DMS153 treated with DMSO at 0.1 percent for 48 hours (cell line): ENCODE results near the gene EXD3.

Source experiments
- DNase-seq: peaks from one replicate; lab custom pipeline; 2025; ENCODE audit not compliant: unreplicated experiment; lab: John Stamatoyannopoulos, UW

Gene EXD3

DNA sequence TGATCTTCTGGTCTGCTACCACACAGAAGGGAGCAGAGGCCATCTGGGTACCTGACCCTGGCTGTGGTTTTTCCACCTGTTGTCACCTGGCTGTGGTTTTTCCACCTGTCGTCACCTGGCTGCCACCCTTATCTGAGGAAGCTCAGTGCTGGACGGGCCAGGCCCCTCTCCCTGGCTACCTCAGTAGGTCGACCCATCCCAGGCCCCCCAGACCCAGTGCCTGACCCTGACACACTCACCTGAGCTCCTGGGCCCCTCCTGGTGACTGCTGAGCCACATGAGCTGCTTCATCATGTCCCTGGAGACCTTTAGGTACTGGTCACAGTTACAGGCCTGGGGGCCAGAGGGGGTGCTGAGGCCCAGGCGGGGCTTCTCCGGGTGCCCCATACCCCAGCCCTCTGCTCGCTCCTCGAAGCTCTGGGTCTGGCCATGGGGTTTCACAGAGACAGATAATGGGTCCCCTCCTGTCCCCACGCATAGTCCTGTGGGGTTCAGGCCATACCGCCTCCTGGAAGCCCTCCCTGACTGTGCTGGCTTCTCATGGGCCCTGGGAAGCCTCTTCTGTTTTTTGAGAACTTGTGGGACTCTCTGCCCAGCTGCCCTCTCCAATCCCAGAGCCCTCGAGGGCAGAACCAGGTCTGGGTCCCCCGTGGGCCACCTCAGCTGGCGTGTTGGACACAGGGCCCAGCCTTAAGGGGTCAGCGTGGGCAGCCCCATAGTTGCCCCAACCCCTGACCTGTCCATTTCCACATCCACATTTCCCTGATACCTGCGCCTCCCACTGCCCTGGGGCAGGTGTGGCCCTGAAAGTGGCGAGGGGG, 113.4 kb downstream of the EXD3 start:
- no peak for DNase-seq

DNA sequence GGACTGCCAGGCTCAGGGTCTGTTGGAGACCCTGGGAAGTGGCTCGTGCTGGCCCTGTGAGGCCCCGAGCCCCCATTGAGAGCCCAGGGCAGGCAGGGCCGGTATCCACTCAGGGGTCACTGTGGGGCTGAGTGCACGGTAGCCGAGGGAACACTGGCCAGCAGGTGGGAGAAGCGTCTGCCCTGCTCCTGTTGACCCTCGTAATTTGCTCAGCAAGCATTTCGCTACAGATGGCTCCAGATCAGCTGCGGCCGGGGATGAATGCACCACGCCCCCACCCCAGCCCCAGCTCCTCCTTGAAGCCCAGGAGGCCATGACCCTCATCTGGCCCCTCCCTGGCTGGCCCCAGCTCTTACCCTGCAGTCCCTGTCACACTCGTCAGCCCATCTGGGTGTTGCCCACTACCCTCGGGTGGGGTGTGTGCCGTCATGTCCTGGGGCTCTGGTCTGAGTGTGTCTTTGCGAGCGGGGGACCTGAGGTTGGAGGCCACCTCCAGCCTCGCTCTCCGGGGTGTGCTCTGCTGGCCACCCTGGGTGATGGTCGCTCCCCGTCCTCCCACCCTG, 114.8 kb downstream of the EXD3 start:
- no peak for DNase-seq

DNA sequence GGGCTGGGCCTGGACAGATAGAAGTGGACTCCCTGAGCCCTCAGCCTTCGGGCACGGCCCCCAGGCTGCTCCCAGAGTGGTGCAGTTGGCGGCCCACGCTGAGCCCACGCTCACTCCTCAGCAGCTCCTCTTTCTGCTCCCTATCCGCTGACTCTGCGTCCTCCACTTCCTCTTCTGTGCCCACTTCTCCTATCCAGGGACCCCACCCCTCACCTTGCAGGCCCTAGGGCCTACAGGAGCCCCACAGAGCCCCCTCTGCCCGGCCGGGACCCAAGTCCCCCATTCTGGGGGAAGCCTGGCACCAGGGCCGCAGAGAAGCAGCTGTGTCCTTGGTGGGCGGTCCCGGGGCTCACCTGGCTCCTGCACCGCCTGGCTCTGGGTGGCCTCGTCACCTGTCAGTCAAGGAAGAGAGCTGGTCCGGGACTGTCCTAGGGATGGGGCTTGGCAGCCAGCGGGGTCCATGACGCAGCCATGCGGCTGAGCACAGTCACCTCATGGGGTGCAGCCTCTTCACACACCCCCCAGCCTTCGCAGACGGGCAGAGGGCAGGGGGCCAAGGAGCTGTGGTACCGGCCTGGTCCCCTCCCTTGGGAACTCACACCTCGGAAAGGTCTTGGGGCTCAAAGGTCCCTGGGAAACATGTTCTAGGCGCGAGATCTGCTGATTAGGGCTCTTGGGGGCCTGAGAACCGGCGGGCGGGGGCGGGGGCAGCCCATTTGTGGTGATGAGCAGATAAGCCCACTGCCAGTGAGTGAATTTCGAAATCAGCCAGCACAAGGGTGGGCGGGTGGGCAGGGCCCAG, 115.5 kb downstream of the EXD3 start:
- DNase-seq, result no peak

DNA sequence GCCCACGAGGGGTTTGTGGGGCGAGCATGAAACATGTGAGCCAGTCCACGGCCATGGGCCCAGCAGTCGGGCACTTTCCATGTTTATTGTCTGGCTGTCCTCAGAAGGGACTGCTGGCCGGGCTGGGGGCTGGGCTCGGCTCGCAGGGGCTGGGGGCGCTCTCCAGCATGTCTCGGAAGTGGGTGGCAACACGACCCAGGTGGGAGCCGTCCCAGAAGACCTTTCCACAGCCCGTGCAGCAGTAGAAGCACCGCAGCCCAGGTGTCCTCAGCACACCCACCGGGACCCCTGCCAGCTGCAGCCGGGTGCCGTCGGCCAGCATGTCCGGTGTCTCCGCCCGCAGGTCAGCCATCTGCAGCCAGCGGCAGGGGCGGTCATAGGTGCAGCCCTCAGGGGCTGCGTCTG, 116.1 kb downstream of the EXD3 start:
- DNase-seq, result no peak

DNA sequence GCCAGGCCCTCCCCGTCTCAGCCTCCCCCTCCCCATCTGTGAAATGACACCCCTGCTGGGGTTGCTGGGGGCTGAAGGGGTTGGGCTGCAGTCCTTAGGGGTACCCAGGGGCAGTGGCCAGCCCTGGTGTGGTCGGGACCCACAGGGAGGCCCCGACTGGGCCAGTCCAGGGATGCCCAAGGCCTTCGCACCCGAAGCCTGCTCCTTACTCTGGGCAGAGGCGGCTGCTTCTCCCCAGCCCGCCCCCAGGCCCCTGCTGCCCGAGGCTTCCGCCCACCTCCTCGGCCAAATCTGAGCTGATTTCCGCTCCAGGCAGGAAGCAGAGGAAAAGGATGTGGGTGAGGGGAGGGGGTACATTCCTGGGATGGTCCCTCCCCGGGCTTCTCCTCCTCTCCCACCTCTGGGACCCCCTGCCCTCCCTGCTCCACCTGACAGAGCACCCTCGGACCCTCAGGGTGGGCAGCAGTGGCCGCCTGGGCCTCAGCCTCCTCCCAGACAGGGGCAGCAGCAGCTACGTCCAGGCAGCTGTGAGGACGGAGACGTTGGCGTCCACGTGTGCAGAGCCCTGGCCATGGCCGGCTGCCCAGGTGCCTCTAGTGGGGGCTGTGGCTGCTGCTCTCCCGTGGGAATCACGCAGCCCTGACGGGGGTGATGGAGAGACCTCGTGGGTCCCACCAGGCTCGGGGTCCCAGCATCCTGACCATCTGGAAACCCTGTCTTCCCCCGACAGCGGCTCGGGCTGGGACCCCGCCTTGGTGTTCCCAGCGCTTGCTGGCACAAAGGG, 116.7 kb downstream of the EXD3 start:
- no peak for DNase-seq

DNA sequence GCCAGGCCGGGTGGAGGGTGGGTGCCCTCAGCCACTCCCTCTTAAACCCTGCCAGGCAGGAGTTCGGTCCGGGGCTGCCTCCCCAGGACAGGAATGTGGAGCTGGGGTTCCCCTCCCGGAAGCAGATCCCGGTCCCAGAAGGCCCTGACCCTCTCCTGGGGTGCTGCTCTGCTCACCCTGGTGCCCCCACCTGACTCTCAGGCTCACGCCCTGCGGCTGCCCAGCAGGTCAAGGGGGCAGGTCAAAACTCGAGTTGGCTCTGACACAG, 117.2 kb downstream of the EXD3 start:
- DNase-seq, result no peak

DNA sequence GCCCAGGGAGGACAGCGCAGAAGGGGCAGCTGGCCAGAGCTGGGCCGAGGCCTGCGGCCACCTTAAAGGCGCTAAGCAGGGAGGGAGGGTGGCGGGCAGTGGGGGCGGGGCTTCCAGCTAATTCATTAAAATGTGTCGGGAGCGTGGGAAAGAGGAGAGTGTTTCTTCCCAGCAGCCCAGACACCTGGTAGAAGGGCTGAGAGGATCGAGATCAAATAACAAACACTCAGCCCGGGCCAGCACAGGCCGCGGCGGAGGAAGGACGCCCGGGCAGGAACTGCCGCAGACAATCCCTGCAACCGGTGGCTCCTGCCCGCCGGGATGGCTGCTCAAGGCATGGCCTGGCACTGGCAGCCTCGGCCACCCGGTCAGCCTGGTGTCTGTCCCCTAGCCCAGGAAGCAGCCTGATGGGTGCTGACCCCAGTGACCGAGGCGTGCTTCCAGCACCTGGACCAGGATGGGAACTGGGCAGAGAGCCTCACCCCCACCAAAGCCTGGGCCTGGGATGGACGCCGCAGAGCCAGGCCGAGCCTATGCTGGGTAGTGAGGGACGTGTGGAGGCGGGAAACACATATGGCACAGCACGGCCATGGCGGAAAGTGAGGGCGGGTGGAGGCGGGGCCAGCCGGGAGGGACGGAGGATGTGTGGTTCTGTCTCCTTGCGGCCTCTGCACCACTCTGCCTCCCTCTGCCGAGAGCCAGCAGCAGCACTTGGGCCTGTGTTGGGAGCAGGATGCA, 117.7 kb downstream of the EXD3 start:
- DNase-seq, result peak; percentile 66

DNA sequence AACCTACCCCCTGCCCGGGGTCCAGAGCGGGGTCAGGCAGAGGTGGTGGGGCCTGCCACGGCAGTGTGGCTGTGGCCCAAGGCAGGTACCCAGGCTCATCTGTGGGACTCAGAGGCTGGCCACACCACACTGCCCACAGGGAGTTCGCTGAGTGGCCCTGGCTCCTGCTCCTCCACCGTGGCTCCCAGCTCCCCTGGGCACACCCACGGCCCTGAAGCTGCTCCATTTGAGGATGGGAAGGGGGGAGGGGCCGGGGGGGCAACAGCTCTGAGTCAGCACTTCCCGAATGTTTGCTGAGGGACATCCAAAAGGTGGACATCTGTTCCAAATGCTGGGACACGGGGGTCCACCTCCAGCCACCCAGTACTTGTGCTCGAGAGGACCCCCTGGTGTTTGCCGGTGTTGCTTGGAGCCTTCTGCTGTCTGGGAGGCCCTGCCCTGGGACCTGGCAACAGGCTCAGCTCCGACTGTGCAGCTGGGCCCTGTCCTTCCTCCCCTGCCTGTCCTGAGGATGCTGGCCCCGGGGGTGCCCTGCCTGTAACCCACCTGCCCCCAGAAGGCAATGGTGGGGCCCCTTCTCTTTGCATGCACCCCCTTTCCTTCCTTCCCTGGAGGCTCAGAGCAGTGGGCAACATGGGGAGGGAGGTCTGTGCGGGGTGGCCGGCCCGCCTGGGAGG, 118.4 kb downstream of the EXD3 start:
- DNase-seq, result no peak

DNA sequence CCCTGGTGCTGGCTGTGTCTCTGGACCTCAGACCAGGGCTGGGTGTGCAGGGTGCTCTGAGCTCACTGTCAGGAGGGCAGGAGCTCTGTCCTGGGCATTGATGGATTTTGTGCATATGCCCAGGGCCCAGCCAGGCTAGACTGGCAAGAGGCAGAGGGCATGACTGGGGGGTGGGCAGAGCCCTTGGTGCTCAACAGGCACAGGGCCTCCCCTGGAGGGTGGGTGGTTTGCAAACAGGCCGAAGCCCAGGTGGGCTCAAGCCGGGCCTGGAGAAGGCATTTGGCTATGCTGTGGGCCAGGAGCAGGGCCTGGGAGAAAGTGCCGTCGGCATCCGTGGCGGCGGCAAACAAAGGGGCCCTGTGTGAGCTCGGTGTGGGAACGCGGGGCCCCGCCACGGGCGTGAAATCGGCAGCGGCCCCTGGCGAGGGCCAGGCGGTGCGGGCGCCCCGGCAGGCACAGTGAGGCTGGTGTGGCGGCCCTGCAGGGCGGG, 119.0 kb downstream of the EXD3 start:
- DNase-seq, result no peak

DNA sequence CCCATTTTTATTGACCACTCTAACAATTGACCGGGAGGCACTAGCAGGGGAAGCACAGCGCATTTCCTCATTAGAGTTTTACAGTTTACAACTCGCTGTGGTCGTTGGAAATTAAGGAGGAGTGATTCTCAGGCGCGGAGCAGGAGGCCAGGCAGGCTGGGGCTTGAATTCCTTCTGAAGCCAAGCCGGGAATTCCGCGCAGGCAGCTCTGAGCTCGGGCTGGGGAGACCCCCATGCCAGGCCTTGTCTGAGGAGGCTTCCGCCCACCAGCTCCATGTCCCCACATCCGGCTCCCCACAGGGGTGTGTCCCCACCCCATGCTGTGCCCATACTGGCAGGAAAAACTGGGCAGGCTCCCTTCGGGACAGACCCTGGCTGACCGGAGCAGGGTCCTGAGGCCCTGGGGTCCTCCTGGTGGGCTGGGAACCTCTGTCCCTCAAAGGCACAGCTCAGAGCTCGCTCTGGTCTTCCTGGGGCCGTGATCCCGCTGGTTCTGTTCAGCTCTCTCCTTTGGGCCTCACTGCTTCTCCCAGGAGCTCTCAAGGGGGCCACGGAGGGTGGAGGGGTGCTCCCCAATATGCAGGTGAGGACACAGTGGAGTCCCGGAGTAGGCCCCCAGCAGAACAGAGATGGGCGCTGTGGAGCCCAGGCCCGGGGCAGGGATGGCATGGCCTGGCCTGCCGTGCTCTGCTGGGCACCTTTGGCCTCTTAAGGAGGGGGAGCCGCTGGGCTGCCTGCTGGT, 119.6 kb downstream of the EXD3 start:
- peak; percentile 14 for DNase-seq

DNA sequence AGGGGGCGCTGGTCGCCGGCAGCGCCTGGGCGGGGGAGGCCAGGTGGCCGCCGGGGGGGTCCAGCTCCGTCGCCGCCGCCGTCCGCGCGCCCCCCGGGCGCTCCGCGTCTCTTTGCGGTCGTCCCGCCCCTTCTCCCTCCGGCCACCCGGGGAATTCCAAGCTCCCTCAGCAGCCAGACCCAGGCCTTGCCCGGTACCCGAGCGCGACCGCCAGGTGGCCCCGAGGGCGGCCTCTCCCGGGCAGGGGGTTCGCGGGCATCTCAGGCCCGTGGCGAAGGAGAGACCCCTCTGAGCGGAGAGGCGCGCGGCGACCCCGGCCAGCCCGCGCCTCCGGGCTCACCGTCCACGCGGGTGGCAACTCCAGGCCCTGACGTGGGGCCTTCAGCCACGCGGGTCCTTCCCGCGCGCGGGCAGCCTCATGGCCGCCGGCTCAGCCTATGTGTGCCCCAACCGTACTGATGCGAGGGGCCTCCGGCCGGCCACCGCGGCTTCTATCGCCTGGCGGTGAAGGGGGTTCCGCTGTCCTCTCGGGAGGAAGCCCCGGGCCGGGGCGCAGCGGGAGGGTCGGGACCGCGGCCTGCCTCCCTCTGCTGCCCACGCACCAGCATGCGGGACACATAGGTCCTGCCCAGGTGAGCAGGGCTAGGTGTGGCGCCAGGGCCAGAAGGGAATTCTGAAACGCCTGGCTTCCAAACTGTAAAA, 120.4 kb downstream of the EXD3 start:
- DNase-seq, result peak; percentile 40

DNA sequence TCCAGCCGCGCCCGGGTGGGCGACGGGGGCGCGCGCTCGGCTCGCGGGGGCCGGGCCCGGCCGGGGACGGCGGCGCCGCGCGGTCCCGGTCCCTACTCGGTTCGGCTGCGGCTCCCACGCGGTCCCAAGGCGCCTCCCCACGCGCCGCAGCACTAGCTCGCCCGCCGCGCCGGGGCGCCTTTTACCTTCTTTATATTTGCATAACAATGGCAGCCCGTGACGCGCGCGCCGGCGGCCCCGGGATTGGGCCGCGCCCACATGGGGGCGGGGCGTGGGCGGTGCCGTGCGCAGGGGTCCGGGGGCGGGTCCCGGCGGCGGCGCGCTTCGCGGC, 120.9 kb downstream of the EXD3 start, which contains the start of gene NRARP:
Gene NRARP (minus strand): TSS at position 154 of the 331 bp plus-strand sequence. CDS start 343 bp downstream, outside the sequence.
- DNase-seq, result peak; percentile 82

DNA sequence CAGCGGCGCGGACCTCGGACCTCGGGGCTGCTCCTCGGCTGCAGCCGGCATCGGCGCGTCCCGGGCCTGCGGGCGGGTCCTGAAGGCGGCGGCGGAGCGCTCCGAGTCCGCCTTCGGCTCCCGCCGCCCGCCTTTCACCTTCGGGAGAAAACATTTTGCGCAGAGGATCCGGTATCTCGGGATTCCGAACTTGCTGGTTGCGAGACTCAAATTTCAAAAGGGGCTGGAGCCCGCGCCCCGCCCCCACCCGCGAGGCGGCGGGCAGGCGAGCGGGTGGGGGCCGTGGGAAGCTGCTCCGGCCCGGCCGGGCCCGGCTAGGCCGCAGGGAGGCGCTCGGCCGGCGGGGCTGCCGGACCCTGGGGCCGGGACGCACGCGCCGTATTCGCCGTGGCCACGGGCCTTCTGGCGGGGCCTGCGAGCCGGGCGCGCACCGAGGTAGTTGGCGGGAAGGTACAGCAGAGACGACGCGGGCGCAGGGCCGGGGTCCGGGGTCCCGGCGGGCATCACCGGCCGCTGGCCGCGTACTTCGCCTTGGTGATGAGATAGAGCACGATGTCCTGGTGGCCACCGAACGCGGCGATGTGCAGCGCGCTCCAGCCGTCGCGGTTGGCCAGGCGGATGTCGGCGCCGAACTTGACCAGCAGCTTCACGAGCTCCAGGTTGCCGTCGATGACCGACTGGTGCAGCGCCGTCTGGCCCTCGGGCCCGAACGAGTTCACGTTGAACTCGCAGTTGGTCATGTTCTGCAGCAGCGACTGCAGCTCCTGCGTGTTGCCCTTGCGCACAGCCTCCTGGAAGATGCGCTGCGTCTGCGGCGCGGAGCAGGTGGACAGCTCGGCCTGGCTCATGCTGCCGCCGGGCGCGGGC, 121.6 kb downstream of the EXD3 start:
- DNase-seq, result peak; percentile 22

DNA sequence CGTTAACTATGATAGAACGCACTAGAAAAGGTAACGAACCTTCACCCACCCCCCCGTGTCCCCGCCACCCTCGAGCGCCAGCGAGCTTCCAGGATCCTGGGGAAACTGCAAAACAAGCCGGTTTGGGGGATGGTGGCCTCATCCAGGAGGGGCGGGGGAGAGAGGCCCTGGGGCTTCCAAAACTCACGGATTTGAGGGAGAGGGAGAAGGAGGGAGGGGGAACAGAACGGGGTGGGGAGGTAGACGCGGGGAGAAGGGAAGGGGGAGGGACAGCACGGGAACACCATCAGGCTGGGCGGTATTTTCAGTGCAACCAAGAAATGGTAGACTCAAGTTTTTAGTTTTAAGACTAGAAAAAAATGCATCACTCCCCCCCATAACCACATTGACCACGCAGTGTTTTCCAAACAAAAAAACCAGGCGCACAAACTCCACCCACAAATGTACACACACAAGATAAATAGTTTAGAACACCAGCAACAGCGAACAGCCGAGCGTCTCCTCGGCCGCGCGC, 122.3 kb downstream of the EXD3 start:
- DNase-seq, result no peak

DNA sequence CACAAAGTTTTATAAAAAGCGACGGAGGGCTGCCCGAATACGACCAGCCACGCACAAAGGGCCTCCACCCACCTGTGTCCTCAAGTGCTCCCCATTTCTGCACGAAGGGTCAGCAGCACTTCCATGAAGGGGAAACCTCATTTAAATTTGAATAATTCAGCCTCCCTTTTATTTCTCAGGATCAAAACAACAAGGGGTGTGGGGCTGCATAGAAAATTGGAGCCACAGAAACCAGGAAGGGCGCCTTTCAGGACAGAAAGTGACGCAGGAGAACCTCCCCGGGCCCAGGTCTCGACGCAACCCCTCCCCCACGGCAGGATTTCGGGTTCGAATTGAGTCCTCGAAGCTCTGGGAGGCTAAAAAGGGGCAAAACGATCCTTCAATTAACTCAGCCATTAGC, 123.0 kb downstream of the EXD3 start:
- no peak for DNase-seq

DNA sequence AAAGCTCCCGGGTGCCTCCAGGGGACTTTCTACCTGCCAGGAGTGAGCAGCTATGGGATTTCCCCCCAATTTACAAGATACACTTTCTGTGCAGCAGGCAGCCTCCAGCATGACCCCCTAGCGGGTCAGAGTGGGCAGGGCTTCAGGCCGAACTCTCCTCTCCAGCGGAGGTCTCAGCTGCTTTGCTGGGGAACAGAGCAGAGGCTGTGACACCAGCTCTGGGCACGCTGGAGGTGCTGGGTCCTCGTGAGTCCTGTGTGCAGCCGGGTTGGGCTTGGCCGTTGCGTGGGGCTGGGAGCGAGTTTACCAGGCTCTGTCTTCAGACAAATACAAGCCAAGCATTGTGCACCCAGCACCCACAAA, 123.8 kb downstream of the EXD3 start:
- no peak for DNase-seq

DNA sequence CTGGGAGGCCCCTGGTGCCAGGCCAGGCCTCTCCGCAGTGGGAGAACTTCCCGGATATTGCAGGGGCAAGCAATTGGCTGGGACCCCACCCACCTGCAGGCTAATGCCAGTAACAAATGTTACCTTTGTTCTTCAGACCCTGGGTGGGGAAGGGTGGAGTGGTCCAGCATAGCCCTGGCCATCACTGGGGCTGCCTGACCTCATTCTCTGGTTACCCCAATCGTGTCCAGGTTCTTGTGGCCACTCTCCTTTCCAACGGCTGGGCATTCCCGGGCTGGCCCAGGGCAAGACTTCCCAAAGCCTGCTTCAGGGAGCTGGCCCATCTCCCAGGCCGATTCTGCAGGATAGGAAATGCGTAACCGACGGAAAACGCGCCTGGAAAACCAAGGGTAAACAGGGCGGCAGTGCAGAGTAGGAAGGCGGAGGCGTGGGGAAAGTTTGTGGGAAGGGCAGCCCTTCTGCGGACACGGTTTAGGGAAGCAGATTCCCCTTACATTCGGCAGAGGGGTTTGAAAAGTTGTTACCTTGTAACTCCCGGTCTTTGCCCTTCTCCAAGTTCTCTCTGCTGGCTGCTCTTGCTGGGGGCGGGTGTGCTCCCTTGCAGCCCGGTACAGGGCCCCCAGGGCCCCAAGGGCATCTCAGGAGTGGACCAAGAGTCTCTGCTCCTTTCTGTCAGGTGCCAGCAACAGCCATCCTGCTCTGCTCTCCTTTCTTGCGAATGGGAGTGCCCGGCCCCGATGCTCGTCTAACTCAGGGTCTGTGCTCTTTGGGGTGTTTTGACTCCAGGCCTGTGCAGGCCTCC, 124.4 kb downstream of the EXD3 start:
- DNase-seq, result no peak
